Calu3 (cell line): Measurements from ENCODE around the gene GALNT17. TPM values are rescaled to one million over a fixed set of nuclear protein-coding genes. Genes with fewer than 3 reads are reported as not detected.

Experiments
- BruUV-seq: library from RNA; stranded (reverse); fragments of 400-500 nt; replicated peaks from 2 replicates; lab custom pipeline; 2021; lab: Mats Ljungman, UMichigan
- CTCF ChIA-PET: fragments of 300-600 bp; sonication (Branson Sonifier 250); formaldehyde crosslinking; loops from one replicate; lab custom pipeline; 2022; ENCODE audit warnings: antibody characterized with exemption; lab: Charles Lee
- DNase-seq: peaks from one replicate; pipeline ENCODE4 v3.0.0; 2022
- H3K27ac Mint-ChIP-seq: one replicate; pipeline ENCODE4 v1.8.0; 2022; ENCODE audit warnings: mixed read lengths; ENCODE audit not compliant: unreplicated experiment
- H3K27me3 Mint-ChIP-seq: one replicate; pipeline ENCODE4 v1.8.0; 2022; ENCODE audit warnings: mixed read lengths; ENCODE audit not compliant: unreplicated experiment
- H3K36me3 Mint-ChIP-seq: one replicate; pipeline ENCODE4 v1.8.0; 2022; ENCODE audit warnings: mild to moderate bottlenecking, moderate library complexity, mixed read lengths; ENCODE audit not compliant: insufficient read depth, unreplicated experiment
- H3K4me1 Mint-ChIP-seq: one replicate; pipeline ENCODE4 v1.8.0; 2022; ENCODE audit warnings: mild to moderate bottlenecking, low read depth, mixed read lengths; ENCODE audit not compliant: unreplicated experiment
- H3K4me3 Mint-ChIP-seq: one replicate; pipeline ENCODE4 v1.8.0; 2022; ENCODE audit warnings: mild to moderate bottlenecking, low read depth, moderate library complexity, mixed read lengths; ENCODE audit not compliant: unreplicated experiment
- H3K9me3 Mint-ChIP-seq: one replicate; pipeline ENCODE4 v1.8.0; 2022; ENCODE audit warnings: low read depth, mixed read lengths; ENCODE audit not compliant: unreplicated experiment
- intact Hi-C: fragments of 100-400 bp; cut with micrococcal nuclease; formaldehyde crosslinking; loops from one replicate; pipeline ENCODE4 v1.10.0; 2022; ENCODE audit not compliant: unreplicated experiment
- total RNA-seq: library from RNA; stranded (reverse); gene quantifications from 2 replicates; pipeline ENCODE4 v1.2.3, GENCODE V29; 2022
- TF ChIP-seq, protein P1 (sequence below): fragments of 200-600 bp; IDR thresholded peaks from one replicate; pipeline ENCODE4 v1.8.0; 2022; ENCODE audit warnings: antibody characterized with exemption; ENCODE audit not compliant: unreplicated experiment

The GALNT17 gene
- total RNA-seq, 1 experiment from 2014 or later, result not detected

DNA sequence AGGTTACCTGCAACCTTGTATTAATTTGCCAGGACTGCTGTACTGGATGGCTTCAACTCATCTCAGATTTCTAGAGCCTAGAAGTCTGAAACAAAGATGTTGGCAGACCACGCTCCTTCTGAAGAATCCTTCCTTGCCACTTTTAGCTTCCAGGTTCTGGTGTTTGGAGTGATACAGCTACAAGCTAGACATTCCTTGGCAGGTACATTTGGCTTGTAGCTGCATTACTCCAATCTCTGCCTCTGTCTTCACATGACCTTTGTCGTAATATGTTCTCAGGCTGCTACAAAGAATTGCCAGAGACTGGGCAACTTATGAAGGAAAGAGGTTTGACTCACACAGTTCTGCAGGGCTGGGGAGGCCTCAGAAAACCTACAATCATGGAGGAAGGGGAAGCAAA, 146.3 kb downstream of the GALNT17 start:
- H3K27me3 Mint-ChIP-seq, result no peaks in the 10 kb centered on the region
- TF ChIP-seq, protein P1, sequence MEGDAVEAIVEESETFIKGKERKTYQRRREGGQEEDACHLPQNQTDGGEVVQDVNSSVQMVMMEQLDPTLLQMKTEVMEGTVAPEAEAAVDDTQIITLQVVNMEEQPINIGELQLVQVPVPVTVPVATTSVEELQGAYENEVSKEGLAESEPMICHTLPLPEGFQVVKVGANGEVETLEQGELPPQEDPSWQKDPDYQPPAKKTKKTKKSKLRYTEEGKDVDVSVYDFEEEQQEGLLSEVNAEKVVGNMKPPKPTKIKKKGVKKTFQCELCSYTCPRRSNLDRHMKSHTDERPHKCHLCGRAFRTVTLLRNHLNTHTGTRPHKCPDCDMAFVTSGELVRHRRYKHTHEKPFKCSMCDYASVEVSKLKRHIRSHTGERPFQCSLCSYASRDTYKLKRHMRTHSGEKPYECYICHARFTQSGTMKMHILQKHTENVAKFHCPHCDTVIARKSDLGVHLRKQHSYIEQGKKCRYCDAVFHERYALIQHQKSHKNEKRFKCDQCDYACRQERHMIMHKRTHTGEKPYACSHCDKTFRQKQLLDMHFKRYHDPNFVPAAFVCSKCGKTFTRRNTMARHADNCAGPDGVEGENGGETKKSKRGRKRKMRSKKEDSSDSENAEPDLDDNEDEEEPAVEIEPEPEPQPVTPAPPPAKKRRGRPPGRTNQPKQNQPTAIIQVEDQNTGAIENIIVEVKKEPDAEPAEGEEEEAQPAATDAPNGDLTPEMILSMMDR, result no peak
- H3K4me3 Mint-ChIP-seq, result no peak overlapping the region
- H3K9me3 Mint-ChIP-seq, result peaks cover 13% of the 10 kb centered on the region
- CTCF ChIA-PET, result no interaction called here
- BruUV-seq, result no TSS peak
- no peak for DNase-seq
- no peak overlapping the region for H3K27ac Mint-ChIP-seq
- H3K4me1 Mint-ChIP-seq, result no peaks in the 10 kb centered on the region
- no peaks in the 10 kb centered on the region for H3K36me3 Mint-ChIP-seq
- intact Hi-C loops, result no loop called here

DNA sequence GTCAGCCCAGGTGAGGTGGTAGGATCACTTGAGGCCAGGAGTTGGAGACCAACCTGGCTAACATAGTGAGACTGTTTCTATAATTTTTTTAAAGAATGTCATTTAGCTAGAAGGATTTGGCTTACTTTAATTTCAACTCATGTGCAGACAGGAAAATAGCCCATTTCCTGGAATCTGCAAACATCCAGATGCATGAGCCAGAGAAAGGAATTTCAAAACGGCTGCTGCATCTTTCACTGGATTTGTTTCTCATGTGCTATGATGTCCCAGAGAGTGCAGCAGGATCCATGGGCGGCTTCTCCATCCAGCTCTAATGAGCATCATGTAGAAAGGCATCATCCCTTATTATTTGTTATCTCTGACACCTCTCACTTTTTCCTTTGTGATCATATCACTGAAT, 149.3 kb downstream of the GALNT17 start:
- H3K4me3 Mint-ChIP-seq, result no peak overlapping the region
- no peaks in the 10 kb centered on the region for H3K36me3 Mint-ChIP-seq
- no peaks in the 10 kb centered on the region for H3K27me3 Mint-ChIP-seq
- H3K4me1 Mint-ChIP-seq, result no peaks in the 10 kb centered on the region
- TF ChIP-seq, protein P1, result no peak
- intact Hi-C loops, result no loop called here
- CTCF ChIA-PET, result no interaction called here
- H3K9me3 Mint-ChIP-seq, result peaks cover 9% of the 10 kb centered on the region
- DNase-seq, result no peak
- H3K27ac Mint-ChIP-seq, result no peak overlapping the region
- no TSS peak for BruUV-seq

DNA sequence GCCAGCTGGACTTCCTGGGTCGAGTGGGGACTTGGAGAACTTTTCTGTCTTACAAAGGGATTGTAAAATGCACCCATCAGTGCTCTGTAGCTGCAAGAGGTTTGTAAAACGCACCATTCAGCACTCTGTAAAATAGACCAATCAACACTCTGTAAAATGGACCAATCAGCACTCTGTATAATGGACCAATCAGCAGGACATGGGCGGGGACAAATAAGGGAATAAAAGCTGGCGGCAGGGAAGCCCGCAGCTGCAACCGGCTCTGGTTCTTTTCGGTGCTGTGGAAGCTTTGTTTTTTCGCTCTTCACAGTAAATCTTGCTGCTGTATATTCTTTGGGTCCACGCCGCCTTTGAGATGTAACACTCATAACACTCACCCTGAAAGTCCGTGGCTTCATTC, 151.9 kb downstream of the GALNT17 start:
- Mint-ChIP-seq H3K4me1 (no peaks in the 10 kb centered on the region), H3K27me3 (no peaks in the 10 kb centered on the region), H3K27ac (no peak overlapping the region), H3K36me3 (no peaks in the 10 kb centered on the region), H3K9me3 (peaks cover 8% of the 10 kb centered on the region), H3K4me3 (no peak overlapping the region)
- BruUV-seq, result no TSS peak
- CTCF ChIA-PET, result no interaction called here
- TF ChIP-seq, protein P1, result no peak
- intact Hi-C loops, result no loop called here
- DNase-seq, result no peak

DNA sequence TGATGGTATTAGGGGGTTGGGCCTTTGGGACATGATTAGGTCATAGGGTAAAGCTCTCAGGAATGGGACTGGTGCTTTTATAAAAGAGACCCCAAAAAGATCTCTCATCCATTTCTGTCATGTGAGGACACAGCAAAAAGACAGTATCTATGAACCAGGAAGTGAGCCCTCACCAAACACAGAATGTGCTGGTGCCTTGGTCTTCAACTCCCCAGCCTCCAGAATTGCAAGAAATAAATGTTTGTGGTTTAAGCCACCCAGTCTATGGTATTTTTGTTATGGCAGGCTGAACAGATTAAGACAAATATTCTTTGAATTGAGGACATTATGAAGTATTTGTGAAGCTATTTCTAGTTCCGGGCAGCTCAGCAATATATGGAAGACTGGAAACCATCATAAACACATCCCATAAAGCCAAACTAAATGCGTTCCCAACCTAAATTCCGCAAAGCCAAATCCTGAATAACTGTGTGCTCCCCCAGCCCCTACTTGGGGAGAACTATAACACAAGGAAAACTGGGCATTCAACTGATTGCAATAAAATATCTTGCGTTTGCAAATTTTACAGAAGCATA, 153.7 kb downstream of the GALNT17 start:
- Mint-ChIP-seq H3K4me1 (no peaks in the 10 kb centered on the region), H3K27me3 (no peaks in the 10 kb centered on the region), H3K36me3 (no peaks in the 10 kb centered on the region), H3K27ac (no peak overlapping the region), H3K4me3 (no peak overlapping the region), H3K9me3 (peaks cover 4% of the 10 kb centered on the region)
- intact Hi-C loops, result no loop called here
- CTCF ChIA-PET, result no interaction called here
- TF ChIP-seq, protein P1, result no peak
- BruUV-seq, result no TSS peak
- no peak for DNase-seq
